Fibroblast of skin of back (primary cell): Measurements from ENCODE around the gene NAGLU. TPM values are rescaled to one million over a fixed set of nuclear protein-coding genes. Genes with fewer than 3 reads are reported as not detected.

Experiments used
- DNase-seq: peaks from one replicate; pipeline ENCODE4 v3.0.0-alpha.2; 2013
- polyA plus RNA-seq, 2 experiments: library from polyadenylated mRNA; unstranded; fragments of 120-200 nt; gene quantifications; one replicate each; pipeline ENCODE4 v1.2.1, GENCODE V29; 2013; ENCODE audit not compliant: insufficient read length in 2 of 2

NAGLU gene
- polyA plus RNA-seq (2013, experiment 1 of 2; ENCODE audit: insufficient read length), result 26.2 TPM
- polyA plus RNA-seq (2013, experiment 2 of 2; ENCODE audit: insufficient read length), result 26.4 TPM

DNA sequence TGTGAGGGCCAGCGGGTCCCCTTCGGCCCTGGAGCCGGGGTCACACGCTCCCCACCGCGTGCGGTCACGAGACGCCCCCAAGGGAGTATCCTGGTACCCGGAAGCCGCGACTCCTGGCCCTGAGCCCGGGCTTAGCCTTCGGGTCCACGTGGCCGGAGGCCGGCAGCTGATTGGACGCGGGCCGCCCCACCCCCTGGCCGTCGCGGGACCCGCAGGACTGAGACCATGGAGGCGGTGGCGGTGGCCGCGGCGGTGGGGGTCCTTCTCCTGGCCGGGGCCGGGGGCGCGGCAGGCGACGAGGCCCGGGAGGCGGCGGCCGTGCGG is at the start of gene NAGLU:
NAGLU (plus strand) TSS at position 194 of the 324 bp plus-strand sequence; CDS start at position 226, 32 bp downstream.
- DNase-seq, result peak; percentile 89

GRCh38 chr17:42488032-42488431 is 48.0 kb upstream of the NAGLU start:
- no peak for DNase-seq

- no peak for DNase-seq
Measured at GRCh38 chr17:42493319-42493718, 42.7 kb upstream of the NAGLU start.

- no peak for DNase-seq
Measured at GRCh38 chr17:42494673-42495072, 41.4 kb upstream of the NAGLU start.

GRCh38 chr17:42498828-42499227 is 37.2 kb upstream of the NAGLU start:
- no peak for DNase-seq

- no peak for DNase-seq
Measured at GRCh38 chr17:42502091-42502490, 34.0 kb upstream of the NAGLU start.

GRCh38 chr17:42502926-42503325 is 33.1 kb upstream of the NAGLU start:
- DNase-seq, result no peak

GRCh38 chr17:42507671-42508070 is 28.4 kb upstream of the NAGLU start:
- no peak for DNase-seq

GRCh38 chr17:42508426-42509165 is 27.4 kb upstream of the NAGLU start:
- DNase-seq, result no peak

- DNase-seq, result no peak
Measured at GRCh38 chr17:42509409-42509808, 26.6 kb upstream of the NAGLU start.

DNA sequence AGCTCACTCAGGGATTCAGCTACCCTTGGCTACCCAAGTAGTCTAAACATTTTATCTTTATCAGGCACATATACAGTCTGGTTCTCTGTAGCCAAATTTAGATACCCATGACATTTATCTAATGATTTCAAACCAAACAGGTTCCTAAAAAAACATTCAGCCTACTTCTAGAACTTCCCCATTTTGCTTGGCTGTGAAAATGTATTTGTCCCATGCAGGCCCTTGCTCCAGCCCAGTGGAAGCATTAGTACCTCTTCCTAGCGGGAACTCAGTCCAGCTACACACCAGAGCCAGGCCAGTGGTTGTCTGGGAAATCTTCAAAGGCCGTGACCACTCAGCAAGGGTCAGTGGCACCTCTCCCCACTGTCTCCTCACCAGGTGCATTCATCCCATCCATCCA is 26.2 kb upstream of the NAGLU start:
- DNase-seq, result no peak

DNA sequence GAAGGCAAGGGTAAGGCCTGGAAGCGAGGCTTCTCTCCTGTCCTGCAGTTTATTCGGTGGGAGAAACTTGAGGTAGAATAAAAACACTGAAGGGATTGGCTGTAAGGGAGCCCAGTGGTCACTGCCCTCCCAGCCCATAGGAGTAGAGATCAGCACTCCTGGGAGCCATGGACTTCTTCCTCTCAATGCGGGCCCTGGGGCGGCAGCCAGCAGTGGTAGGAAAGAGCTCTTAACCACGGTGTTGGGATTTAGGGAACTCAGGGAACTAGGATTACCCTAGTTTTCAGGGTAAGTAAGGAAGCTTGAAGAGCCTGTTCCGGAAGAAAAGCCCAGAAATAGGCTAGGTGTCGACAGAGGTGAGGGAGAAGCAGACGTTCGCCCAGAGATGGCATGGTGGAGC is 23.8 kb upstream of the NAGLU start:
- DNase-seq, result no peak

DNA sequence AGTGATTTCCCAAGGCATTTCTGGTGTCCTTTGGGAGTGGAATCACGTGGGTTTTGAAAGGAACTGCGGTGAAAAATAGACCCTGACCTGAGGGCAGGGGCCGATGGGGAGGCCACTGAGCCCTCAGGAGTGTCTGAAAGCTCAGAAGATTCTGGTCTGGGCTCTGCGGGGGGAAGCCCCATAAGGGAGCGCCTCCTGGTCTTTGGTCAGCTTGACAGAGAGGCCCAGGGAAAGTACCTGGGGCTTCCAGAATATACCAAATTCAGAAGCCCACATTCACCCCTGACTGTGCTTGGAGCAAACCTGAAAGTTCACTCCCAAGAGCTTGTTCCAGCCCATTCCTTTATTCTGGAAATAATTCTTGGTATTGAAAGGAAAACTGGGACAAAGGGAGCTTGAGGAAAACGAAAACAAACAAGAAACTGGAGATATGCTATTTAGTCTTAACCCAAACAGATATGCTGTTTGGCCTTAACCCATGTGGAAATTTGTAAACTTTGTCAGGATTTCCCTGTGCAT is 23.2 kb upstream of the NAGLU start:
- DNase-seq, result no peak

DNA sequence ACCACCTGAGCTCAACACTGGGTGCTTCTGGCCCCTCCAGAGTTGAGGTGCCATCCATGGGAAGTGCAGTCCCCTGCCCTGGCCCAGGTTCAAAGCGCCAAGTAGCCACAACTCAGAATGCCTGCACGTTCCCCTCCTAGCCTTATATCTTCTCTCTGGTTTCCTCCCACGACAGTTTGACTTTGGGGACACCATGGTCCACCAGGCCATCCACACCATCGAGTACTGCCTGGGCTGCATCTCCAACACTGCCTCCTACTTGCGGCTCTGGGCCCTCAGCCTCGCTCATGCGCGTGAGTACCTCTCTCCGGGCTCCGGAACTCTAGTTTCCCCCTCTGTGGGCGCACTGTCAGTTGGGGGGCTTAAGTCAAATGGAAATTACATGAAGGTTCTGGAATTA is 22.4 kb upstream of the NAGLU start:
- no peak for DNase-seq

- no peak for DNase-seq
Measured at GRCh38 chr17:42514279-42514678, 21.8 kb upstream of the NAGLU start.

DNA sequence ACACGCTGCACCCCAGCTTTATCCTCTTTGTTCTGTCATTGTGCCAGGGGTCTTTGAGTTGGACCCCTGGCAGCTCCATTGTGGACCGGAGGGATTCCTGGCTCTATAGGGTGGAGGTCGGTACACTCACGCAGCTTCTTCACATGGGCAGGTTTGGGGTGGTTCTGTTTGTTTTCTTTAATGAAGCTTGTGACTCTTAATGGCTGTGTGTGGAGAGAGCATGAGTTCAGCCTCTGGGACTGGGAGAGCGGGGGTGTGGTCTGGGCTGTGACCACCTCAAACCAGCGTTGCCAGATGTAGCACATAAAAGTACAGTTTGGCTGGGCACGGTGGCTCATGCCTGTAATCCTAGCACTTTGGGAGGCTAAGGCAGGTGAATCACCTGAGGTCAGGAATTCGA is 21.2 kb upstream of the NAGLU start:
- no peak for DNase-seq

DNA sequence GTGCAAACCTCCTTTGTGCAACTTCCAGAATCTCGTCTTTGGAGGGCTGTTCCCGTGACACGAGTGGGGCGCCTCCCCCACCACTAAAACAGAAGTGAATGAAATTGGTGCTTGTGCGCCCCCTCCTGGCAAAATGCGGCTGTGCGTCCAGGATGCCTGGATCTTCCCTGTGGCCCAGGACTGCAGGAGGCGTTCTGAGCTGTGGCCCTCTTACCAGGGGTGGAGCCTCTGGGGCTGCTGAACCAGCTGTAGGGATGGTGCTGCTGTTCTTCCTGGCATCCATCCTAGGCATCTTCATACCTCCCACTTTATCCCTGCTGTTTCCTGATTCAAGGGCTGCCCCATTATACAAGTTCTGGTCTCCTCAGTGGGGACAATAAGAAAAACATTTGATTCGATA is 18.5 kb upstream of the NAGLU start:
- DNase-seq, result peak; percentile 94

GRCh38 chr17:42518046-42518754 is 17.8 kb upstream of the NAGLU start:
- peak; percentile 98 for DNase-seq

GRCh38 chr17:42518755-42519545 is 17.1 kb upstream of the NAGLU start:
- peak; percentile 63 for DNase-seq

DNA sequence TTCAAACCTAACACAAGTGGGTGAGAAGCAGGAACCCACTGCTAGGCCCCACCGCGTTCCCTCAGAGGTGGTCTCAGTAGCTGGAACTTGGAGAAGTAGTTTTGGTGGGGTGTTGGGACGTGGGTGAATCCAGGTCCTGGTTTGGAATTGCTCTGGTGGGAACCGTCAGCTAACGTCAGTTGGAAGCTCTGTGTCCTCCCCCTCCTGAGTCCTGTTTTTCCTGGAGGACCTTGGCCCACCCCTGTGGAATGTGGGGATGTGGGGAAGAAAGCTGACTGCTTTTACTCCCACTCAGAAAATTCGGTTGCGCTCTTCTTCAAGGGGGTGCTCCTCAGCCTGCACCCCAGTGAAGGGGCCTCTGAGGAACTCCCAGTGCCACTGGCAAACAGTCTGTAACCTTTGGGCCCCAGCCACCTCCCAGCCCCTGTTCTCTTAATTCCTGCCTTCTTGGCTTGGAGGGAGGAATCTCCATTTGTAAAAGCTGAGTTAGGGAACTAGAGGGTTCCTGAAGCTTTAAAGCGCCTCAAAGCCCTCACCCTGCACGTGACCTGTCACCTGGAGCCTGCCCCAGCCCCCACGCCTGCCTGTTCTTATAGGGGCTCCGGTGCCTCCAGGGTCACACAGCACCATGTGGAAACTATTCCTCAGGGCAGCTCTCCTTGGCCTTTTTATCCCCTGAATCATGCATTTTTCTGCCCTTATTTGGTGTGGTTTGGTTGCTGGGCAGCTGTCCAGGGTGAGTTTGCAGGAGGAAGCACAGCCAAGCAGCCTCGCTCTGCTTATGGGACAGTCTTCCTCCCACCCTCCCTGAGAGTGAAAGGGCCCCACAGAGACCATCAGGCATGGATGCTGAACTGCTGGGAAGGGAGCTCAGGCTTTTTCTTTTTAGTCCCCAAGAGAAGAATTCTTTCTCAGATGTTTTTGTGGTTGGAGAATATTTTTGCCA is 16.2 kb upstream of the NAGLU start:
- peak; percentile 100 for DNase-seq

DNA sequence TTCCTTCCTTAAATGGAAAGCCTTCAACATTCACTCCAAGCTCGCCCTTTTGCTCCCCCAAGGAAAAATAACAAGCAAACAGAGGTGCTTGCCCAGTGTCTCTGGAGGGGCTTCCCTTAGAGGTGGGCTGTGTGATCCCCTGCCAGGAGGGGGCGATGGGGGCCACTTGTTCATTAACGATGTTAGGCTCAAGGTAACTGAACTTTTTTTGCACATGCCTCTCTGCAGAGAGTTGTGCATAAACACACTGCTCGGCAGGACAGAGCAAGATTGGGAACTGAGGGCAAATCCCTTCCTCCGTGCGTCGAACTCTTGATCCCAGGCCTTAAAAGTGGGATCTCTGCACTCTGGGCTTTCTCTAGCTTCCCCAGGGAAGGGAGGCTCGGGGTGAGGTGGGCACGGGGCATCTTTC is 15.5 kb upstream of the NAGLU start:
- no peak for DNase-seq

DNA sequence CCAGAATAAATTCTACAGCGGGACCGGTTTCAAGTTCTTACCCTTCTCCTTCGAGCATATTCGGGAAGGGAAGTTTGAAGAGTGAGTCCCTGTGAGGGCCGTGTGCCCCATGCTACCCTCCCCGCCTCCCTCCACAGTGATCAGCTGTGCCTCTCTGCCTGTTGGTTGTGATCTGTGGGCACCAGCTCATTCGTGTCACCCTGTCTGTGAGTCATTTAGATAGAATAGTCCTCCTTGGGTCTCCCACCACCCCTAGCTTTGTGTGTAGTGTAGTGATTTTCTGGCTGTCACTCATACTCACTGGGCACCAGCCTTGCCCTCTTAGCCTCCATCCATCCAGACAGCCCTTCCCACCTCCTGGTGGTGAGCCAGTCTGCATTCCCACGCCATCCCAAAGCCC is 15.0 kb upstream of the NAGLU start:
- peak; percentile 74 for DNase-seq
